Heart left ventricle (tissue), 13 donors: Measurements from ENCODE around the gene TXNDC16.

Source experiments
- CTCF ChIP-seq, 12 donors: fragments of 200-600 bp; sonication (generic) in 4 of 12; IDR thresholded peaks; one replicate each; pipeline versions ENCODE4 v1.5.0 to v1.8.0; 2018 to 2022; ENCODE audit warnings: antibody characterized with exemption in 12 of 12, mild to moderate bottlenecking in 5 of 12
- POLR2A ChIP-seq, 2 donors: fragments of 450-650 bp; IDR thresholded peaks; one replicate each; pipeline ENCODE4 v1.6.1; 2017; ENCODE audit warnings: antibody characterized with exemption in 2 of 2, mild to moderate bottlenecking in 2 of 2, moderate library complexity in 2 of 2
- donor health status: ischemic (EF 13 %, LVEDD 7.1; RV severe dilation, severe dysfunction).
- donor health status: DM: no; HTN: yes; CAD: no.
- donor health status: DM: no; HTN: no; CAD: no.
- donor health status: ischemic (EF 25% LVEDD 6.9; RV normal size, moderate dysfunction).
- donor health status: ischemic (EF 25% LVEDD 5.7; RV mildly dilated, moderate dysfunction).
- donor health status: ischemic (EF 35%, LVEDD 5.7; RV mildly dilated, moderate dysfunction).
- donor health status: nonischemic (EF 11% LVEDD 7.7; RV severe dilation, severe dysfunction).
- donor health status: DM: yes; HTN: yes; CAD: no.
- donor health status: PGD.
- donor health status: ischemic (EF 29% LVEDD 5.4; RV normal size, mild dysfunction).
- donor health status: nonischemic (EF 23%, LVEDD 6.1; RV moderate dilation, normal function).

- TF ChIP-seq CTCF (IDR thresholded peaks at IDR 0.05) = no peak
- TF ChIP-seq POLR2A (IDR thresholded peaks at IDR 0.05) = no peak
These were observed 20.8 kb downstream of the TXNDC16 start for GRCh38 chr14:52531481-52531880.
